ENCODE measurements around the gene XRCC3. TPM values are rescaled to one million over a fixed set of nuclear protein-coding genes. Genes with fewer than 3 reads are reported as not detected.

XRCC3 gene
- total RNA-seq, 2 donors from 2014 or later: 39.2 to 42.6 TPM

DNA sequence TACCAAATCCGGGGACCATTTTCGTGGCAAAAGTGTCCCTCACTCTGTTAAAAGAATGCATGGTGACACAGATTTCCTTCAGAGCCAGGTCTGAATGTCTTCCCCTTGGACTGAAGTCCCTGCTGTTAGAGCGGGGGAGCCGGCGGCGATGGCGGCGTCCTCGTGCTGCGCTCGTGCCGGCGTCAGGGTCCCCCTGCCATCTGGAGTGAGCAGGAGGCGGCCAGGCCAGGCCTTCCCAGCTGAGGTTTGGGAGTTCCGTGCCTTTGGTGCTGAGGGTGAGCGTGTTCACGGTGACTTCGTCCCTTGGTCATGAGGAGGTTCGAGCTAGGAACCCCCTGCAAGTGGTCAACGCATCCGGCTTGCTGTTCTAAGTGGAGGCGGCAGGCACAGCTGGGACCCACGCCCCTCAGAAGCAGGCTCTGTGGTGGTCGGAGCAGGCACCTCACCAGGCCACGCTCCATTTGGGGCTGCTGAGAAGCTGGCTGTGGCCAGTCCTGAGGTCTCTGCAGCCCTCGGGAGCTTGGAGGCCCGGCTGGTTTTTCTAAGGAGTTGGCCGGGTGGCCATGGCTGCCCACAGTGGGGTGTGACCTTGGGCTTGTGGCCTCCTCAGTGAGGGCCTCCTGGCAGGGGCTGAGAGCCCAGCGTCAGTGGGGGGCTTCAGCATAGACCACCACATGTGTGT is 9.9 kb upstream of the XRCC3 start:
- 95 to 96% methylated on average over 19 to 29 of the region's 29 CpGs for WGBS, 2 experiments (ENCODE audit: insufficient coverage in 1 of 2, insufficient read length in 1 of 2)
- Histone ChIP-seq H3K9me3 (ENCODE audit: control insufficient read depth, low read length) (no peaks in the 10 kb centered on the region), H3K4me3 (ENCODE audit: low read length) (no peak overlapping the region), H3K9ac (ENCODE audit: extremely low read depth, low read length, poor library complexity, severe bottlenecking) (no peak overlapping the region), H3K27ac (ENCODE audit: low read depth, low read length) (no peak overlapping the region), H3K4me1 (ENCODE audit: control insufficient read depth, insufficient read depth, low read length) (peaks cover 11% of the 10 kb centered on the region), H3K36me3 (ENCODE audit: control insufficient read depth, insufficient read depth, low read length) (peaks cover 24% of the 10 kb centered on the region), H3K27me3 (ENCODE audit: control insufficient read depth, insufficient read depth, low read length, poor library complexity, severe bottlenecking) (no peaks in the 10 kb centered on the region)
- DNase-seq: no peak
- H3K27ac Mint-ChIP-seq: no peak overlapping the region
- H3K9me3 Mint-ChIP-seq: peaks cover 1% of the 10 kb centered on the region
- TF ChIP-seq, protein P1, sequence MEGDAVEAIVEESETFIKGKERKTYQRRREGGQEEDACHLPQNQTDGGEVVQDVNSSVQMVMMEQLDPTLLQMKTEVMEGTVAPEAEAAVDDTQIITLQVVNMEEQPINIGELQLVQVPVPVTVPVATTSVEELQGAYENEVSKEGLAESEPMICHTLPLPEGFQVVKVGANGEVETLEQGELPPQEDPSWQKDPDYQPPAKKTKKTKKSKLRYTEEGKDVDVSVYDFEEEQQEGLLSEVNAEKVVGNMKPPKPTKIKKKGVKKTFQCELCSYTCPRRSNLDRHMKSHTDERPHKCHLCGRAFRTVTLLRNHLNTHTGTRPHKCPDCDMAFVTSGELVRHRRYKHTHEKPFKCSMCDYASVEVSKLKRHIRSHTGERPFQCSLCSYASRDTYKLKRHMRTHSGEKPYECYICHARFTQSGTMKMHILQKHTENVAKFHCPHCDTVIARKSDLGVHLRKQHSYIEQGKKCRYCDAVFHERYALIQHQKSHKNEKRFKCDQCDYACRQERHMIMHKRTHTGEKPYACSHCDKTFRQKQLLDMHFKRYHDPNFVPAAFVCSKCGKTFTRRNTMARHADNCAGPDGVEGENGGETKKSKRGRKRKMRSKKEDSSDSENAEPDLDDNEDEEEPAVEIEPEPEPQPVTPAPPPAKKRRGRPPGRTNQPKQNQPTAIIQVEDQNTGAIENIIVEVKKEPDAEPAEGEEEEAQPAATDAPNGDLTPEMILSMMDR (conservative IDR thresholded peaks at IDR 0.05): no peak
- peaks cover 18% of the 10 kb centered on the region for H3K36me3 Mint-ChIP-seq (ENCODE audit: low read depth)
- no peak overlapping the region for H3K4me3 Mint-ChIP-seq
- no peaks in the 10 kb centered on the region for H3K27me3 Mint-ChIP-seq (ENCODE audit: insufficient read depth)
- H3K4me1 Mint-ChIP-seq: peaks cover 20% of the 10 kb centered on the region

DNA sequence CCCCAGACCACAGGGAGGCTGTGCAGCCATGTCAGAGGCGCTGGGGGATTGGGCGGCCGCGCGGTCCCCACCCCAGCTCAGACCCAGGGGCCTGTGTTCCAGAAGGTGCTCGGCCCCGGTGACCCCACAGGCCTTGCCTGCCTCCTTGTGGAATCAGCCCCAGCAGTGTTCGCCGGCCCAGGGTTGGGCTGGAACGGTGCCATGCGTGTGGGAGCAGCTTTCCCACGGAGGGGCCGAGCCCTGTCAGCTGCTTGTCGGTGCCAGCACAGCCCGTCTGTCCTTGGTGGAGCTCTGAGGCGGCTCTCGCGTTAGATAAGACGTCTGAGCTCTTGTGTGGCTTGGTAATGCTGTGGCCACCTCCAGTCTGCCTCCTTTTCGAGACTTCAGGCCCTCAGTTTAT is 8.9 kb upstream of the XRCC3 start:
- Mint-ChIP-seq H3K9me3 (peaks cover 1% of the 10 kb centered on the region), H3K4me1 (peaks cover 13% of the 10 kb centered on the region), H3K27ac (no peak overlapping the region), H3K36me3 (ENCODE audit: low read depth) (peaks cover 11% of the 10 kb centered on the region), H3K4me3 (no peak overlapping the region), H3K27me3 (ENCODE audit: insufficient read depth) (no peaks in the 10 kb centered on the region)
- peaks cover 2% of the 10 kb centered on the region for H3K4me1 ChIP-seq (ENCODE audit: control insufficient read depth, insufficient read depth, low read length)
- H3K4me3 ChIP-seq (ENCODE audit: low read length): no peak overlapping the region
- no peak for DNase-seq
- no peak overlapping the region for H3K9ac ChIP-seq (ENCODE audit: extremely low read depth, low read length, poor library complexity, severe bottlenecking)
- H3K36me3 ChIP-seq (ENCODE audit: control insufficient read depth, insufficient read depth, low read length): peaks cover 15% of the 10 kb centered on the region
- no peaks in the 10 kb centered on the region for H3K27me3 ChIP-seq (ENCODE audit: control insufficient read depth, insufficient read depth, low read length, poor library complexity, severe bottlenecking)
- 94 to 95% methylated on average over 16 to 20 of the region's 20 CpGs for WGBS, 2 experiments (ENCODE audit: insufficient coverage in 1 of 2, insufficient read length in 1 of 2)
- H3K27ac ChIP-seq (ENCODE audit: low read depth, low read length): no peak overlapping the region
- TF ChIP-seq, protein P1 (conservative IDR thresholded peaks at IDR 0.05): no peak
- H3K9me3 ChIP-seq (ENCODE audit: control insufficient read depth, low read length): no peaks in the 10 kb centered on the region

DNA sequence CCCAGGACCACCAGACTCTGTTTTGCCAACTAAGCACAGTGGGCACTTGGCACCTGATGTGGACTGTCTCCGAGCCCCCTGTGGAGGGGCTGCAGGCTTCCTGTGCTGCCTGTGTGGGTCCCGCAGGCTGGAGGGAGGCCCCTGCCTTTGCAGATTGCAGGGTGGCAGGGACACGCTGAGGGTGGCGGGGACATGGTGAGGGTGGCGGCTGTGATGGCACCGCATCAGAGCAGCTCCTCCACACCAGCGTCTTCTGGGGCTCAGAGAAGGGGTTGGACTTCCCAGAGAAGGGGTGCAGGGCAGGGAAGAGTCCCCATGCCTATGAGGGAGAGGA is 8.5 kb upstream of the XRCC3 start:
- no peaks in the 10 kb centered on the region for H3K27me3 Mint-ChIP-seq (ENCODE audit: insufficient read depth)
- H3K27me3 ChIP-seq (ENCODE audit: control insufficient read depth, insufficient read depth, low read length, poor library complexity, severe bottlenecking): no peaks in the 10 kb centered on the region
- H3K9ac ChIP-seq (ENCODE audit: extremely low read depth, low read length, poor library complexity, severe bottlenecking): no peak overlapping the region
- H3K9me3 ChIP-seq (ENCODE audit: control insufficient read depth, low read length): no peaks in the 10 kb centered on the region
- no peak overlapping the region for H3K4me3 Mint-ChIP-seq
- no peak for DNase-seq
- H3K27ac ChIP-seq (ENCODE audit: low read depth, low read length): no peak overlapping the region
- peaks cover 8% of the 10 kb centered on the region for H3K36me3 Mint-ChIP-seq (ENCODE audit: low read depth)
- H3K4me1 ChIP-seq (ENCODE audit: control insufficient read depth, insufficient read depth, low read length): no peaks in the 10 kb centered on the region
- WGBS, 2 experiments (ENCODE audit: insufficient coverage in 1 of 2, insufficient read length in 1 of 2): 93 to 100% methylated on average over 3 to 7 of the region's 7 CpGs
- no peak overlapping the region for H3K4me3 ChIP-seq (ENCODE audit: low read length)
- H3K36me3 ChIP-seq (ENCODE audit: control insufficient read depth, insufficient read depth, low read length): peaks cover 11% of the 10 kb centered on the region
- H3K9me3 Mint-ChIP-seq: peaks cover 1% of the 10 kb centered on the region
- H3K4me1 Mint-ChIP-seq: peaks cover 9% of the 10 kb centered on the region
- H3K27ac Mint-ChIP-seq: no peak overlapping the region
- TF ChIP-seq, protein P1 (conservative IDR thresholded peaks at IDR 0.05): no peak
